ENCODE results near the gene SPEG. TPM values are rescaled to one million over a fixed set of nuclear protein-coding genes. Genes with fewer than 3 reads are reported as not detected.

The SPEG gene
- polyA plus RNA-seq, 2 of the 4 experiments (the other 2 are of a cell fraction): 2.3 to 11.5 TPM

DNA sequence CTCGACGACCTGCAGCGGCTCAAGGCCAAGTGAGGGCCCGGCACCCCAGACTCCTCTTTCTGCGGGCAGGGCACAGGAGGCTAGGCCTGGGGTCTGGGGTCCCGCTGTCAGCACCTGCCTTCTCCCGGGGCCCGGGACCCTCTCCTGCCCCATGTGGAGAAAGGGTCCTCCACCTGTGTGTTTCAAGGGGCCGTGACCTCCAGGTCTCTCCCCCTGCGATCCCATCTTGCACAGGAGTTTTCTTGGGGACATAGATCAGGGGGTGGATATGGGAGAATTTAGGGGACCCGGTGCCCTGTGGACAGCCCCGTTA is 15.7 kb upstream of the SPEG start:
- WGBS (ENCODE audit: missing lambda C conversion rate): 79% methylated on average over 11 of the region's 12 CpGs
- ChIA-PET POLR2A (no interaction called here), CTCF (interaction anchor here (1.2 to 7.4 kb wide), 5 partner anchors 9 to 111 kb away, joined by 3 to 48 read pairs (median 7); no protein-coding TSS in a partner anchor)
- DNase-seq (ENCODE audit: low read depth in 1 of 2, low spot score in 1 of 2): no peak
- Histone ChIP-seq H3K9me3 (no peaks in the 10 kb centered on the region), H3K4me3 (no peak overlapping the region), H3K4me1 (no peaks in the 10 kb centered on the region), H3K27ac (no peak overlapping the region), H3K4me2 (no peak overlapping the region)
- no peak for FAIRE-seq
- no peak for TF ChIP-seq ELK1 (IDR thresholded peaks at IDR 0.05; ENCODE audit: low read depth, low read length)
- TF ChIP-seq FOSB (CRISPR knock-in tag; IDR thresholded peaks at IDR 0.05): no peak
- no peak for TF ChIP-seq PBX3 (IDR thresholded peaks at IDR 0.05)
- TF ChIP-seq CHD4 (IDR thresholded peaks at IDR 0.05; ENCODE audit: borderline replicate concordance): no peak
- no peak for TF ChIP-seq HOXB13 (CRISPR knock-in tag; IDR thresholded peaks at IDR 0.05; ENCODE audit: low read depth)
- no peak for TF ChIP-seq JUNB (IDR thresholded peaks at IDR 0.05)
- TF ChIP-seq CEBPB (IDR thresholded peaks at IDR 0.05): no peak
- TF ChIP-seq HEYL (CRISPR knock-in tag; IDR thresholded peaks at IDR 0.05): no peak
- no peak for ATAC-seq

GRCh38 chr2:219419331-219420197 is 15.1 kb upstream of the SPEG start:
- H3K4me1 ChIP-seq: no peaks in the 10 kb centered on the region
- no peak overlapping the region for H3K4me3 ChIP-seq
- FAIRE-seq (no peak), DNase-seq (ENCODE audit: low read depth in 1 of 2, low spot score in 1 of 2) (no peak), ATAC-seq (peak in 1 of 2 experiments; percentile 48; a peak in 3 of 6 replicates)
- WGBS (ENCODE audit: missing lambda C conversion rate): 84% methylated on average over 7 of the region's 9 CpGs
- H3K27ac ChIP-seq: no peak overlapping the region
- ChIA-PET POLR2A (no interaction called here), CTCF (interaction anchor here (1.2 to 7.4 kb wide), 7 partner anchors 10 to 125 kb away, joined by 3 to 48 read pairs (median 5); no protein-coding TSS in a partner anchor)
- no peak for TF ChIP-seq MAFK (IDR thresholded peaks at IDR 0.05; ENCODE audit: partially characterized antibody)
- no peak for TF ChIP-seq CTCF (IDR thresholded peaks at IDR 0.05)
- TF ChIP-seq RNF2 (IDR thresholded peaks at IDR 0.05; ENCODE audit: borderline replicate concordance, low read depth): no peak
- TF ChIP-seq RCOR1 (IDR thresholded peaks at IDR 0.05; ENCODE audit: low read depth, low read length): no peak
- TF ChIP-seq EHF (CRISPR knock-in tag; IDR thresholded peaks at IDR 0.05): no peak
- TF ChIP-seq ESRRA (IDR thresholded peaks at IDR 0.05; ENCODE audit: borderline replicate concordance, low read length): no peak
- TF ChIP-seq, protein P1, sequence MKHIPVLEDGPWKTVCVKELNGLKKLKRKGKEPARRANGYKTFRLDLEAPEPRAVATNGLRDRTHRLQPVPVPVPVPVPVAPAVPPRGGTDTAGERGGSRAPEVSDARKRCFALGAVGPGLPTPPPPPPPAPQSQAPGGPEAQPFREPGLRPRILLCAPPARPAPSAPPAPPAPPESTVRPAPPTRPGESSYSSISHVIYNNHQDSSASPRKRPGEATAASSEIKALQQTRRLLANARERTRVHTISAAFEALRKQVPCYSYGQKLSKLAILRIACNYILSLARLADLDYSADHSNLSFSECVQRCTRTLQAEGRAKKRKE (CRISPR knock-in tag; IDR thresholded peaks at IDR 0.05; ENCODE audit: low read depth): no peak
- TF ChIP-seq FOSB (CRISPR knock-in tag; IDR thresholded peaks at IDR 0.05): no peak
- TF ChIP-seq BHLHE40 (IDR thresholded peaks at IDR 0.05; ENCODE audit: low read depth, low read length): no peak
- no peak for TF ChIP-seq RFX5 (IDR thresholded peaks at IDR 0.05)
- no peak for TF ChIP-seq ZNF302 (CRISPR knock-in tag; IDR thresholded peaks at IDR 0.05)
- no peak for TF ChIP-seq MYC (IDR thresholded peaks at IDR 0.05; ENCODE audit: borderline replicate concordance, low read length)
- no peak for TF ChIP-seq TFCP2L1 (CRISPR knock-in tag; IDR thresholded peaks at IDR 0.05)
- TF ChIP-seq NR3C1 (IDR thresholded peaks at IDR 0.05): no peak
- TF ChIP-seq NPAS2 (CRISPR knock-in tag; IDR thresholded peaks at IDR 0.05; ENCODE audit: borderline replicate concordance): no peak
- no peak for TF ChIP-seq CHD4 (IDR thresholded peaks at IDR 0.05; ENCODE audit: borderline replicate concordance)
- TF ChIP-seq CBX2 (IDR thresholded peaks at IDR 0.05; ENCODE audit: borderline replicate concordance, low read depth): no peak
- no peak for TF ChIP-seq ZC3H11A (IDR thresholded peaks at IDR 0.05)
- H3K9me3 ChIP-seq: no peaks in the 10 kb centered on the region
- no peak overlapping the region for H3K4me2 ChIP-seq

Measured in A549 (cell line).